Measurements from ENCODE around the gene SPEM3. TPM values are rescaled to one million over a fixed set of nuclear protein-coding genes. Genes with fewer than 3 reads are reported as not detected.

SPEM3 gene
- polyA plus RNA-seq, 3 donors: not detected

DNA sequence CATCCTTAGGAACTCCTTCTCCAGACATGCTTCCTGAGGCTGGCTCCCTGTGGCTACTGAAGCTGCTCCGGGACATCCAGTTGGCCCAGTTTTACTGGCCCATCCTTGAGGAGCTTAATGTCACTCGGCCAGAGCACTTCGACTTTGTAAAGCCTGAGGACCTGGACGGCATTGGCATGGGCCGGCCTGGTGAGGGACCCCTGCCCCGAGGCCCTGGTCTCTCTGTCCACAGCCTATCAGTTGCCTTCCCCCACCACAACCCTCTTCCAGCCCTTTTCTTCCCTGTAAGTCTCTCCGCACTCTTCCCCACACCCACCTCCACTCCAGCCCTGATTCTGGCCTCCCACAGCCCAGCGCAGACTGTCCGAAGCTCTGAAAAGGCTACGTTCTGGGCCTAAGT is 45.8 kb upstream of the SPEM3 start:
- peak overlapping the region in 1 of 7 donors; percentile 47 for H3K27ac Mint-ChIP-seq

DNA sequence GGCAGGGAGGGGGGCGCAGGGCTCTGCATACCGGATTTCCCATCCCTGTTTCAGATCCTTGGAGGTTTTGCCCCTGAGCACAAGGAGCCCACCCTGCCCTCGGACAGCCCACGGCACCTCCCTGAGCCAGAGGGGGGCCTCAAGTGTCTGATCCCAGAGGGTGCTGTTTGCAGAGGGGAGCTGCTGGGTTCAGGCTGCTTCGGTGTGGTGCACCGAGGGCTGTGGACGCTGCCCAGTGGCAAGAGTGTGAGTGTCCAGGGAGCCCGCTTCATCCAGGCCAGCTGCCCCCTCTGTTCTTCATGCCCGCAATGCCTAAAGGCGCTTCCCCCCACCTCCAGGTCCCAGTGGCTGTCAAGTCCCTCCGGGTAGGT is 45.3 kb upstream of the SPEM3 start:
- H3K27ac ChIP-seq (ENCODE audit: low read depth in 1 of 2, low read length in 2 of 2): no peak overlapping the region

More for the DNA sequence above, 45.8 kb upstream of the SPEM3 start:
- no peak for DNase-seq
- Mint-ChIP-seq H3K4me3 (peak overlapping the region in 1 of 2 donors; percentile 84), H3K36me3 (peaks cover 14 to 17% of the 10 kb centered on the region in 2 donors), H3K9me3 (peaks cover 7 to 21% (median 15%) of the 10 kb centered on the region in 7 donors), H3K4me1 (peaks cover 18% of the 10 kb centered on the region), H3K27me3 (ENCODE audit: low read depth in 3 of 3) (peaks cover 50 to 73% (median 65%) of the 10 kb centered on the region in 3 donors)
- H3K9me3 ChIP-seq (replicated peaks in 1 of 2; ENCODE audit: control insufficient read depth in 1 of 2, insufficient read depth in 1 of 2, low read length in 2 of 2): no peaks in the 10 kb centered on the region
- intact Hi-C loops (cut with micrococcal nuclease): no loop called here
- no peak overlapping the region for H3K4me3 ChIP-seq (replicated peaks in 1 of 3; ENCODE audit: low read depth in 2 of 3, low read length in 3 of 3)
- peaks cover 0 to 4% of the 10 kb centered on the region in 2 donors for H3K36me3 ChIP-seq (replicated peaks in 1 of 2; ENCODE audit: control insufficient read depth in 1 of 2, insufficient read depth in 2 of 2, low read length in 2 of 2)
- H3K4me1 ChIP-seq (ENCODE audit: control insufficient read depth in 1 of 2, insufficient read depth in 2 of 2, low read length in 2 of 2): peaks cover 16 to 23% of the 10 kb centered on the region in 2 donors
- H3K79me2 ChIP-seq (ENCODE audit: insufficient read depth, low read length): no peaks in the 10 kb centered on the region
- H3K9ac ChIP-seq (ENCODE audit: insufficient read depth, low read length, poor library complexity, severe bottlenecking): no peak overlapping the region
- peaks cover 34 to 59% of the 10 kb centered on the region in 2 donors for H3K27me3 ChIP-seq (ENCODE audit: control insufficient read depth in 2 of 2, insufficient read depth in 2 of 2, low read length in 2 of 2)
- H3K4me2 ChIP-seq (replicated peaks; ENCODE audit: extremely low read depth, low read length, poor library complexity, severe bottlenecking): no peak overlapping the region
- TF ChIP-seq, protein P1, sequence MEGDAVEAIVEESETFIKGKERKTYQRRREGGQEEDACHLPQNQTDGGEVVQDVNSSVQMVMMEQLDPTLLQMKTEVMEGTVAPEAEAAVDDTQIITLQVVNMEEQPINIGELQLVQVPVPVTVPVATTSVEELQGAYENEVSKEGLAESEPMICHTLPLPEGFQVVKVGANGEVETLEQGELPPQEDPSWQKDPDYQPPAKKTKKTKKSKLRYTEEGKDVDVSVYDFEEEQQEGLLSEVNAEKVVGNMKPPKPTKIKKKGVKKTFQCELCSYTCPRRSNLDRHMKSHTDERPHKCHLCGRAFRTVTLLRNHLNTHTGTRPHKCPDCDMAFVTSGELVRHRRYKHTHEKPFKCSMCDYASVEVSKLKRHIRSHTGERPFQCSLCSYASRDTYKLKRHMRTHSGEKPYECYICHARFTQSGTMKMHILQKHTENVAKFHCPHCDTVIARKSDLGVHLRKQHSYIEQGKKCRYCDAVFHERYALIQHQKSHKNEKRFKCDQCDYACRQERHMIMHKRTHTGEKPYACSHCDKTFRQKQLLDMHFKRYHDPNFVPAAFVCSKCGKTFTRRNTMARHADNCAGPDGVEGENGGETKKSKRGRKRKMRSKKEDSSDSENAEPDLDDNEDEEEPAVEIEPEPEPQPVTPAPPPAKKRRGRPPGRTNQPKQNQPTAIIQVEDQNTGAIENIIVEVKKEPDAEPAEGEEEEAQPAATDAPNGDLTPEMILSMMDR (IDR thresholded peaks at IDR 0.05): no peak
- no peaks in the 10 kb centered on the region for H4K20me1 ChIP-seq (ENCODE audit: insufficient read depth, low read length)
- 100% methylated on average over 5 of the region's 10 CpGs for WGBS (ENCODE audit: insufficient coverage)
- H2AFZ ChIP-seq (ENCODE audit: insufficient read depth, low read depth, low read length, poor library complexity, severe bottlenecking): no peak overlapping the region
- no peak overlapping the region for H3K27ac ChIP-seq (ENCODE audit: low read depth in 1 of 2, low read length in 2 of 2)

More for the DNA sequence above, 45.3 kb upstream of the SPEM3 start:
- H3K27me3 ChIP-seq (ENCODE audit: control insufficient read depth in 2 of 2, insufficient read depth in 2 of 2, low read length in 2 of 2): peaks cover 34 to 59% of the 10 kb centered on the region in 2 donors
- no peak for DNase-seq
- H3K36me3 ChIP-seq (replicated peaks in 1 of 2; ENCODE audit: control insufficient read depth in 1 of 2, insufficient read depth in 2 of 2, low read length in 2 of 2): peaks cover 1 to 8% of the 10 kb centered on the region in 2 donors
- Mint-ChIP-seq H3K36me3 (peaks cover 18 to 19% of the 10 kb centered on the region in 2 donors), H3K27ac (peak overlapping the region in 2 of 7 donors; percentile 25 to 47), H3K9me3 (peaks cover 7 to 19% (median 14%) of the 10 kb centered on the region in 7 donors), H3K27me3 (ENCODE audit: low read depth in 3 of 3) (peaks cover 50 to 71% (median 63%) of the 10 kb centered on the region in 3 donors), H3K4me1 (peaks cover 18% of the 10 kb centered on the region), H3K4me3 (peak overlapping the region in 1 of 2 donors; percentile 84)
- peaks cover 16 to 23% of the 10 kb centered on the region in 2 donors for H3K4me1 ChIP-seq (ENCODE audit: control insufficient read depth in 1 of 2, insufficient read depth in 2 of 2, low read length in 2 of 2)
- 92% methylated on average over 11 of the region's 11 CpGs for WGBS (ENCODE audit: insufficient coverage)
- no peak overlapping the region for H3K4me3 ChIP-seq (replicated peaks in 1 of 3; ENCODE audit: low read depth in 2 of 3, low read length in 3 of 3)
- no peaks in the 10 kb centered on the region for H3K9me3 ChIP-seq (replicated peaks in 1 of 2; ENCODE audit: control insufficient read depth in 1 of 2, insufficient read depth in 1 of 2, low read length in 2 of 2)
- intact Hi-C loops (cut with micrococcal nuclease): no loop called here
- H2AFZ ChIP-seq (ENCODE audit: insufficient read depth, low read depth, low read length, poor library complexity, severe bottlenecking): no peak overlapping the region
- H3K4me2 ChIP-seq (replicated peaks; ENCODE audit: extremely low read depth, low read length, poor library complexity, severe bottlenecking): peak overlapping the region; percentile 82
- TF ChIP-seq, protein P1 (IDR thresholded peaks at IDR 0.05): no peak
- H3K79me2 ChIP-seq (ENCODE audit: insufficient read depth, low read length): no peaks in the 10 kb centered on the region
- H4K20me1 ChIP-seq (ENCODE audit: insufficient read depth, low read length): no peaks in the 10 kb centered on the region
- H3K9ac ChIP-seq (ENCODE audit: insufficient read depth, low read length, poor library complexity, severe bottlenecking): no peak overlapping the region
